A673 (cell line): ENCODE results near the gene TACR2. TPM values are rescaled to one million over a fixed set of nuclear protein-coding genes. Genes with fewer than 3 reads are reported as not detected.

Experiments
- BruUV-seq: library from RNA; stranded (reverse); fragments of 400-500 nt; replicated peaks from 2 replicates; lab custom pipeline; 2021; lab: Mats Ljungman, UMichigan
- CTCF ChIA-PET: fragments of 300-600 bp; sonication (Branson Sonifier 250); formaldehyde crosslinking; loops from one replicate; lab custom pipeline; 2022; ENCODE audit warnings: antibody characterized with exemption; lab: Charles Lee
- POLR2A ChIA-PET: fragments of 300-600 bp; sonication (Branson Sonifier 250); formaldehyde crosslinking; loops from one replicate; lab custom pipeline; 2022; ENCODE audit warnings: antibody characterized with exemption; ENCODE audit not compliant: low non-redundant PET; lab: Charles Lee
- DNase-seq: peaks from one replicate; pipeline ENCODE4 v3.0.0-alpha.2; 2015; ENCODE audit warnings: low spot score
- H3K27ac ChIP-seq: fragments of 200-600 bp; sonication (generic); 2 replicates; pipeline ENCODE4 v1.5.1; 2016; ENCODE audit warnings: mixed run types, low read depth, mild to moderate bottlenecking, mixed read lengths, antibody characterized with exemption, low read length; ENCODE audit not compliant: poor library complexity, severe bottlenecking
- H3K27me3 ChIP-seq: fragments of 200-600 bp; sonication (generic); replicated peaks from 2 replicates; pipeline ENCODE4 v1.6.1; 2017; ENCODE audit warnings: mixed run types, low read depth, mild to moderate bottlenecking, mixed read lengths, antibody characterized with exemption, low read length; ENCODE audit not compliant: insufficient read depth, poor library complexity
- H3K36me3 ChIP-seq: fragments of 200-600 bp; sonication (generic); 2 replicates; pipeline ENCODE4 v1.6.1; 2016; ENCODE audit warnings: mixed run types, mild to moderate bottlenecking, mixed read lengths, antibody characterized with exemption, low read length; ENCODE audit not compliant: insufficient read depth, poor library complexity, severe bottlenecking
- H3K4me1 ChIP-seq: fragments of 200-600 bp; sonication (generic); 2 replicates; pipeline ENCODE4 v1.6.1; 2017; ENCODE audit warnings: mixed run types, mild to moderate bottlenecking, mixed read lengths, antibody characterized with exemption, low read length; ENCODE audit not compliant: insufficient read depth, poor library complexity, severe bottlenecking
- H3K4me3 ChIP-seq: fragments of 200-600 bp; sonication (generic); 2 replicates; pipeline ENCODE4 v1.5.1; 2016; ENCODE audit warnings: low read depth, mixed run types, mild to moderate bottlenecking, mixed read lengths, low read length; ENCODE audit not compliant: poor library complexity, severe bottlenecking
- H3K9me3 ChIP-seq: fragments of 200-600 bp; sonication (generic); 2 replicates; pipeline ENCODE4 v1.6.1; 2016; ENCODE audit warnings: mixed run types, low read depth, mild to moderate bottlenecking, mixed read lengths, antibody characterized with exemption, low read length; ENCODE audit not compliant: poor library complexity, severe bottlenecking
- EZH2 ChIP-seq: fragments of 200-600 bp; sonication (generic); IDR thresholded peaks from 2 replicates; pipeline ENCODE4 v1.6.1; 2017; ENCODE audit warnings: borderline replicate concordance, low read depth, mild to moderate bottlenecking, mixed read lengths, antibody characterized with exemption, low read length; ENCODE audit not compliant: poor library complexity, severe bottlenecking
- intact Hi-C: fragments of 100-400 bp; cut with micrococcal nuclease; formaldehyde crosslinking; loops from one replicate; pipeline ENCODE4 v1.10.0; 2022; ENCODE audit not compliant: unreplicated experiment
- total RNA-seq: library from RNA; stranded (reverse); gene quantifications from 2 replicates; pipeline ENCODE4 v1.2.3, GENCODE V29; 2021
- TF ChIP-seq, protein P1 (sequence below): fragments of 300-800, 200-600 bp; sonication (generic); conservative IDR thresholded peaks from 2 replicates; pipeline ENCODE4 v1.5.1; 2017; ENCODE audit warnings: low read depth, mild to moderate bottlenecking, antibody characterized with exemption, low read length, moderate library complexity, mixed read lengths

The TACR2 gene
- total RNA-seq, 1 experiment from 2014 or later = 0.21 TPM

DNA sequence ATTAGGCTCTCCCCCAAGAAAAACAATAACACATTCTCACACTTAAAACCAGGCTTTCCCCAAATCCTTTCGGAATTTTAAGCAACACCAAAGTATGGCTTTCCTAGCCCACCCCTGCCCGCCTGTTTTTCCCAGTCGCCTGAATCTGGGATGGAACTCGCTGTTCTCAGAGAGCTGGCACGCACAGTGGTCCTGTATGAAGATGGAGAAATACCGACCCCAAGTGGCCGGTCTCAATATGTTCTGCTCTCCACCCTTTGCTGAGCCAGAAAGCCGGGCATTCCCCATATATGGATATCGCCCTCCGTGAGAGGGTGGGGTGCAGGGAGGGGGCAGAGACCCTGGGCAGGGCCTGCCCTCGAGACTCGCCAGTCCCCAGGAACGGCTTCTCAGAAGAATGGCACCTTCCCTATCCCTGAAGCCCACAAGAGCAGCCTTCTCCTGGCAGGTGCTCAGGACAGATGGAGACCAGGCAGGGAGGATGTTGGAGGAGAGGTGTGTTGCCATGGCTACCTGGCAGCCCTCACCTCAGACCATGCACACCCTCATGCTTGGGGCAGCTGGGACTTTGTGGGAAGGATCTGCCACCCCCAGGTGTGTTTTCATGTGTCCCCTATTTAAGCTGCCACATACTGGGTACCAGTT, 3.4 kb downstream of the TACR2 start:
- peak; percentile 75 for DNase-seq
- CTCF ChIA-PET = interaction anchor here (0.5 to 0.8 kb wide), 3 partner anchors 234 to 458 kb away, joined by 3 read pairs; no protein-coding TSS in a partner anchor
- POLR2A ChIA-PET = no interaction called here

DNA sequence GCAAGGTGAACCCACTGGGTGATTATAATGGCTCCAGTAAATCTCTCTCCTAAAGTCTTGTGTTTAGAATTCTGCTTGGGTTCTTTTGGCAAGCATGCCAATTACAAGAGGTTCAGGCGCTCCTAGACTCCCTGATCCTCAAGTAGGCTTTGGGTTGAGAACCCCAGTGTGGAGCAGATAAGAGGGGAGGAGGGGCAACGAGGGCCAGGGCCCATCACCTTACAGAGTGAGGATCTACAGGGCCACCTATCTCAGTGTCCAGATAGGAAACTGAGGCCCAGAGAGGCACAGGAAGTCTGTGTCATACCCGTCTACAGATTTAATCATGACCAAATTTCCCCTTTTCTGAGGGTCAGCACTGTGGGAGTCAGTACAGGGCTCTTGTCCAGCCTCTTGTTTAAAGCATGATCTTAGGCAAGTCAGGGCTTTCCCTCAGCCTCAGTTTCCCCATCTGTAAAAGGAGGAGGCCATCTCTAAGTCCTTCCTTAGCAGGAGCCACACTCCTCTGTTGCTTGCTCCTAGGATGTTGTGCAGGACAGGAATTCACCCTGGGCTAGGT, 4.4 kb downstream of the TACR2 start:
- no peaks in the 10 kb centered on the region for H3K27me3 ChIP-seq
- ChIA-PET CTCF (no interaction called here), POLR2A (no interaction called here)
- no peak overlapping the region for H3K27ac ChIP-seq
- H3K9me3 ChIP-seq = no peaks in the 10 kb centered on the region
- DNase-seq = no peak
- no peaks in the 10 kb centered on the region for H3K36me3 ChIP-seq
- H3K4me3 ChIP-seq = no peak overlapping the region
- H3K4me1 ChIP-seq = peaks cover 8% of the 10 kb centered on the region
- BruUV-seq = no TSS peak
- intact Hi-C loops = loop anchor here (10.0 kb wide), 1 partner anchor 428 kb away; the partner anchor contains the start of gene KIFBP
- TF ChIP-seq, protein P1, sequence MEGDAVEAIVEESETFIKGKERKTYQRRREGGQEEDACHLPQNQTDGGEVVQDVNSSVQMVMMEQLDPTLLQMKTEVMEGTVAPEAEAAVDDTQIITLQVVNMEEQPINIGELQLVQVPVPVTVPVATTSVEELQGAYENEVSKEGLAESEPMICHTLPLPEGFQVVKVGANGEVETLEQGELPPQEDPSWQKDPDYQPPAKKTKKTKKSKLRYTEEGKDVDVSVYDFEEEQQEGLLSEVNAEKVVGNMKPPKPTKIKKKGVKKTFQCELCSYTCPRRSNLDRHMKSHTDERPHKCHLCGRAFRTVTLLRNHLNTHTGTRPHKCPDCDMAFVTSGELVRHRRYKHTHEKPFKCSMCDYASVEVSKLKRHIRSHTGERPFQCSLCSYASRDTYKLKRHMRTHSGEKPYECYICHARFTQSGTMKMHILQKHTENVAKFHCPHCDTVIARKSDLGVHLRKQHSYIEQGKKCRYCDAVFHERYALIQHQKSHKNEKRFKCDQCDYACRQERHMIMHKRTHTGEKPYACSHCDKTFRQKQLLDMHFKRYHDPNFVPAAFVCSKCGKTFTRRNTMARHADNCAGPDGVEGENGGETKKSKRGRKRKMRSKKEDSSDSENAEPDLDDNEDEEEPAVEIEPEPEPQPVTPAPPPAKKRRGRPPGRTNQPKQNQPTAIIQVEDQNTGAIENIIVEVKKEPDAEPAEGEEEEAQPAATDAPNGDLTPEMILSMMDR = no peak
- no peak for TF ChIP-seq EZH2

More for the DNA sequence above, 3.4 kb downstream of the TACR2 start:
- H3K9me3 ChIP-seq = no peaks in the 10 kb centered on the region
- no peak overlapping the region for H3K27ac ChIP-seq
- TF ChIP-seq EZH2 = no peak
- TF ChIP-seq, protein P1 = peak; percentile 83
- intact Hi-C loops = loop anchor here (10.0 kb wide), 1 partner anchor 429 kb away; the partner anchor contains the start of gene KIFBP
- no peak overlapping the region for H3K4me3 ChIP-seq
- H3K4me1 ChIP-seq = peaks cover 6% of the 10 kb centered on the region
- H3K27me3 ChIP-seq = no peaks in the 10 kb centered on the region
- no TSS peak for BruUV-seq
- no peaks in the 10 kb centered on the region for H3K36me3 ChIP-seq

DNA sequence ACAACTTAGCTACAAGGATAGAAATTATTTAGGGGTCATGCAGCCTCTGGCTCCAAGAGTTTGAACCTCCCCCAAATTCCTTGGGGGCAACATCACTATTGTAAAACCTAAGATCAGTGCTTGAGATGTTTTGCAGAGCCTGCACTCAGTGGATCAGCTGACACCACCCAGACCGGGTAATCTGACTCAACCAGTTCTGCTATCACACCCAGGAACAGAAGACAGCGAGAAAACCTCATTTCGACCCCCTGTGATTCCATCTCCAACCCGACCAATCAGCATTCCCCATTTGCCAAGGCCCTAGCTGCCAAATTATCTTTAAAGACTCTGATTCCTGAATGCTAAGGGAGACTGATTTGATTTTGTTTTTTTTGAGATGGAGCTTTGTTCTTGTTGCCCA, 5.2 kb downstream of the TACR2 start:
- intact Hi-C loops = loop anchor here (10.0 kb wide), 1 partner anchor 427 kb away; the partner anchor contains the start of gene KIFBP
- DNase-seq = no peak
- Histone ChIP-seq H3K27me3 (no peaks in the 10 kb centered on the region), H3K9me3 (no peaks in the 10 kb centered on the region), H3K4me3 (no peak overlapping the region), H3K27ac (no peak overlapping the region), H3K4me1 (peaks cover 16% of the 10 kb centered on the region), H3K36me3 (no peaks in the 10 kb centered on the region)
- BruUV-seq = no TSS peak
- ChIA-PET CTCF (no interaction called here), POLR2A (no interaction called here)
- no peak for TF ChIP-seq EZH2
- TF ChIP-seq, protein P1 = no peak
